WTC11 (cell line): ENCODE results near the gene APOA4. TPM values are rescaled to one million over a fixed set of nuclear protein-coding genes. Genes with fewer than 3 reads are reported as not detected.

Experiments used
- ATAC-seq: fragments of 200-7000 bp; cut with Tn5 transposase; 2 replicates; pipeline ENCODE4 v1.10.0; 2021; ENCODE audit warnings: mild to moderate bottlenecking, moderate library complexity
- CTCF ChIA-PET: fragments of 300-600 bp; sonication (Branson Sonifier 250); formaldehyde crosslinking; loops from one replicate; lab custom pipeline; 2021; ENCODE audit warnings: antibody characterized with exemption; lab: Charles Lee
- POLR2A ChIA-PET: fragments of 350-600 bp; sonication (Branson Sonifier 250); formaldehyde crosslinking; loops from one replicate; lab custom pipeline; 2021; ENCODE audit warnings: antibody characterized with exemption; lab: Charles Lee
- DNase-seq: peaks from one replicate; pipeline ENCODE4 v3.0.0; 2021; ENCODE audit warnings: low spot score
- H3K27ac Mint-ChIP-seq: 2 replicates; pipeline ENCODE4 v1.8.0; 2021; ENCODE audit warnings: mixed read lengths
- H3K27me3 Mint-ChIP-seq: 2 replicates; pipeline ENCODE4 v1.8.0; 2021; ENCODE audit warnings: low read depth, mild to moderate bottlenecking, moderate library complexity, mixed read lengths
- H3K36me3 Mint-ChIP-seq: 2 replicates; pipeline ENCODE4 v1.8.0; 2021; ENCODE audit warnings: mixed read lengths
- H3K4me1 Mint-ChIP-seq: 2 replicates; pipeline ENCODE4 v1.8.0; 2022; ENCODE audit warnings: mixed read lengths
- H3K4me3 Mint-ChIP-seq: 2 replicates; pipeline ENCODE4 v1.8.0; 2021; ENCODE audit warnings: mild to moderate bottlenecking, moderate library complexity, mixed read lengths
- H3K9me3 Mint-ChIP-seq: 2 replicates; pipeline ENCODE4 v1.8.0; 2021; ENCODE audit warnings: mixed read lengths
- ESRRA ChIP-seq: sonication (generic); formaldehyde crosslinking; IDR thresholded peaks from 2 replicates; pipeline ENCODE4 v1.8.1; 2022; ENCODE audit warnings: mild to moderate bottlenecking, missing genetic modification reagents, borderline replicate concordance
- FOXK1 ChIP-seq: sonication (generic); formaldehyde crosslinking; IDR thresholded peaks from 2 replicates; pipeline ENCODE4 v1.8.0; 2022; ENCODE audit warnings: mild to moderate bottlenecking, moderate library complexity, missing genetic modification reagents
- GTF2I ChIP-seq: fragments of 250-450 bp; sonication (Bioruptor Pico); conservative IDR thresholded peaks from 2 replicates; pipeline ENCODE4 v1.4.0; 2021; ENCODE audit warnings: mild to moderate bottlenecking
- IRF2 ChIP-seq: sonication (generic); formaldehyde crosslinking; IDR thresholded peaks from 2 replicates; pipeline ENCODE4 v1.8.0; 2022; ENCODE audit warnings: low read depth, missing genetic modification reagents, borderline replicate concordance
- JAZF1 ChIP-seq: fragments of 250-450 bp; sonication (Bioruptor Pico); IDR thresholded peaks from 2 replicates; pipeline ENCODE4 v1.9.0; 2021; ENCODE audit warnings: moderate library complexity, mild to moderate bottlenecking, inconsistent platforms
- NR1H2 ChIP-seq: sonication (generic); formaldehyde crosslinking; IDR thresholded peaks from 2 replicates; pipeline ENCODE4 v1.9.0; 2021; ENCODE audit warnings: mild to moderate bottlenecking, moderate library complexity, missing genetic modification reagents
- NR3C1 ChIP-seq: sonication (generic); formaldehyde crosslinking; conservative IDR thresholded peaks from 2 replicates; pipeline ENCODE4 v1.8.1; 2023; ENCODE audit warnings: low read depth, mild to moderate bottlenecking, missing genetic modification reagents
- RELA ChIP-seq: sonication (generic); formaldehyde crosslinking; IDR thresholded peaks from 2 replicates; pipeline ENCODE4 v1.8.1; 2022; ENCODE audit warnings: missing genetic modification reagents, mild to moderate bottlenecking, borderline replicate concordance
- RORB ChIP-seq: fragments of 250-450 bp; sonication (Bioruptor Pico); IDR thresholded peaks from 2 replicates; pipeline ENCODE4 v1.9.0; 2021; ENCODE audit warnings: mild to moderate bottlenecking
- ZNF423 ChIP-seq: fragments of 250-450 bp; sonication (Bioruptor Pico); IDR thresholded peaks from 2 replicates; pipeline ENCODE4 v2.1.2; 2022; ENCODE audit warnings: mild to moderate bottlenecking, moderate library complexity
- total RNA-seq: library from RNA; stranded (reverse); gene quantifications from 3 replicates; pipeline ENCODE4 v1.2.3, GENCODE V29; 2021
- TF ChIP-seq, protein P1 (sequence below): fragments of 250-450 bp; sonication (Bioruptor Pico); conservative IDR thresholded peaks from 2 replicates; pipeline ENCODE4 v1.9.0; 2021; ENCODE audit warnings: mild to moderate bottlenecking
- TF ChIP-seq, protein P2 (sequence below): sonication (generic); formaldehyde crosslinking; IDR thresholded peaks from 2 replicates; pipeline ENCODE4 v1.8.1; 2023; ENCODE audit warnings: mild to moderate bottlenecking, missing genetic modification reagents, moderate library complexity
- TF ChIP-seq, protein P3 (sequence below): fragments of 250-450 bp; sonication (Bioruptor Pico); IDR thresholded peaks from 2 replicates; pipeline ENCODE4 v2.1.2; 2022; ENCODE audit warnings: mild to moderate bottlenecking, moderate library complexity
- TF ChIP-seq, protein P4 (sequence below): sonication (generic); formaldehyde crosslinking; IDR thresholded peaks from 2 replicates; pipeline ENCODE4 v1.8.0; 2023; ENCODE audit warnings: missing genetic modification reagents
- TF ChIP-seq, protein P5 (sequence below): fragments of 200-600 bp; IDR thresholded peaks from 2 replicates; pipeline ENCODE4 v1.8.0; 2022; ENCODE audit warnings: antibody characterized with exemption

APOA4 gene
- total RNA-seq, 1 experiment from 2014 or later = not detected

DNA sequence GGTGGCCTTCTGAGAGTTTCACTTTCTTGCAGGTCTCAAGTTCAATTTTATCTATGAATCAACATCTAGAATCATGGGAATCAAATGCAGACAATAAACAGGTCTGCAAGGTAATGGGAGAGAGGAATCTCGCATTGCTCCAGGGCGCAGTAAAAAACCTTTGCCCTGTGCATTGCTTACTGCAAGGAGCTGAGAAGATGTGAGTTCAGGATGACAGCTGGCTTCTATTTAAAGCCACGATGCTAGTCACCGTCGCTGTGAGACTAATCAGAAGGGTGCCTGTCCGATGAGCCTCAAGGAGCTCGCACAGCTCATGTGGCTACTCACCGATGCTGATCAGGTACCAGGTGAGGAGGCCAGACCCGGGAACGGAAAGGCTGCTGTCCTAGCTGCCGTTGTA is 44.5 kb upstream of the APOA4 start:
- DNase-seq = no peak
- no peak for ATAC-seq
- Mint-ChIP-seq H3K4me1 (no peaks in the 10 kb centered on the region), H3K36me3 (peaks cover 45% of the 10 kb centered on the region), H3K4me3 (no peak overlapping the region), H3K9me3 (no peaks in the 10 kb centered on the region), H3K27me3 (no peaks in the 10 kb centered on the region), H3K27ac (no peak overlapping the region)
- TF ChIP-seq FOXK1 (CRISPR knock-in tag) = no peak
- CTCF ChIA-PET = interaction anchor here (0.5 to 1.4 kb wide), 3 partner anchors 76 to 271 kb away, joined by 3 to 5 read pairs (median 3); partner anchors contain the start of gene APOA5
- POLR2A ChIA-PET = no interaction called here

DNA sequence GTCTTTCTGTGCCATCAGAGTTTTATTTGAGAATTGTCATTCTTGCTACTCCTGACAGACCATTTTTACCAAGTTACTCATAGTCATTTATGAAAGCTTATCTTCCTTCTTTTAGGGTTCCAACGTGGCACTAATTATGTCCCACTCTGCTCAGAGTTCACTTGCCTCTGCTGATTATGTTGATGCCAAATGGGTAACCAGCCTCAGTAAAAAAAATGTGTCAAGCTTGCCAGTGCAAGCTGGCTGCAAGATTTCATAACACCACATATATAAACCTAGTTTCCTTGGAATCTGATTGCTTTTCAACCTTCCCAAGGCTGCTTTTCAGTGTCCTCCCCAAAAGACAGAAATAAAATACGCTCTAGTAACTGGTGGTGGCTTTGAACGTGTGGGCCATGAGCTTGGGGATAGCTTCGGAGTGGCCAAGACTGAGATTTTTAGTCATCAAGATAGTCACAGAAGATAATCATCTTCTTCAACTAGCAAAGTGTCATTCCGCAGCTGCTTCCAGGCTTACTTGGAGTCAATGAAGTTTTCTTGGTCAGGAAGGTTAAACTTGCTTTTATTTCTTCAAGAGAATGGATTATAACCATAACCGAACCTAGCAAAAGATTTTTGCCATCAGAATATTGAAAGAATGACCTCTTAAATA is 43.8 kb upstream of the APOA4 start:
- POLR2A ChIA-PET = no interaction called here
- H3K4me1 Mint-ChIP-seq = no peaks in the 10 kb centered on the region
- no peak overlapping the region for H3K27ac Mint-ChIP-seq
- H3K9me3 Mint-ChIP-seq = no peaks in the 10 kb centered on the region
- CTCF ChIA-PET = interaction anchor here (1.4 kb wide), 1 partner anchor 76 kb away, joined by 5 read pairs; the partner anchor contains the start of gene APOA5
- peaks cover 48% of the 10 kb centered on the region for H3K36me3 Mint-ChIP-seq
- no peak overlapping the region for H3K4me3 Mint-ChIP-seq
- no peak for TF ChIP-seq IRF2
- no peak for TF ChIP-seq JAZF1 (CRISPR knock-in tag)
- no peak for TF ChIP-seq RELA (CRISPR knock-in tag)
- TF ChIP-seq FOXK1 (CRISPR knock-in tag) = no peak
- no peak for TF ChIP-seq GTF2I (CRISPR knock-in tag)
- TF ChIP-seq, protein P1, sequence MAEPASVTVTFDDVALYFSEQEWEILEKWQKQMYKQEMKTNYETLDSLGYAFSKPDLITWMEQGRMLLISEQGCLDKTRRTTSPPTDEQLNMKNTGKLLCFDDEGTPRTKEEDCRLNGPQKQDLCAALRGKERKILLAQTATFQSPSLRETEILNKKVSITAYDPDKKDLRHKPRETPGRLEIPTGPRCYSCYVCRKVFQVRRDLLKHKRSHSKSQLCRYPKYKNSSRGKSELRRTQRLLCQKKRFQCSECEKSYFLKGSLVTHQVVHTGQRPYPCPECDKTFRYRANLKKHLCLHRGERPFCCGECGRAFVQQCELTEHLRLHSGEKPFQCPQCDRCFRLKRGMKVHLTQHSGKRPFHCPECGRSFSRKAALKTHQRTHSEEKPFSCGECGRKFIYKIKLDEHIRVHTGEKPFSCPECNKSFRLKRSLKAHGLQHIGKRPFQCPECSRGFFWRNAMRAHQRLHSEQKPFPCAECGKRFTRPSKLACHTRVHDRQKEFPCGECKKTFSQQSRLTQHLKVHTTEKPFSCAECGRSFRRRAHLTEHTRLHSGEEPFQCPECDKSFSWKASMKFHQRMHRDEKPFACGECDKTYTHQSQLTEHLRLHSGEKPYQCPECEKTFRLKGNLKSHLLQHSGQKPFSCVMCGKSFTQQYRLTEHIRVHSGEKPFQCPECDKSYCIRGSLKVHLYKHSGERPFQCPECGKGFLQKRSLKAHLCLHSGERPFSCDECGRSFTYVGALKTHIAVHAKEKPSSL (CRISPR knock-in tag) = no peak
- DNase-seq (no peak), ATAC-seq (no peak)
- no peaks in the 10 kb centered on the region for H3K27me3 Mint-ChIP-seq

DNA sequence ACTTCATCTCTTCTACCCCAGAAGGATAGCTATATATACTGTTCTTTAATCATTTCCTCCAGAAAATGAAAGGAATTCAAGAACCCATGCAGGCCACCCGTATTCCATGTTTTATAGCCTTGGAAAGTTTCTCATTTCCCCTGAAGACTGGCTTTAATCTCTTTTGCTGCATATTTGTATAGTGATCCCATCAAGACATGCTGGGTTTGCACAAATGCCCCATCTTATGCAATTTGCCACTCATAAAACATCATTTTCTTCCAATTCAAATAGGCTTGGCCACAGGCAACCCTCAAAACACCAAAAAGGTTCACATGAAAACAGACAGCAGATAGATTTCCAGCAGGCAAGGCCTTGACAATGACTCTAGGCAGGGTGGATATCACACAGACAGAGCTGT is 42.6 kb upstream of the APOA4 start:
- POLR2A ChIA-PET = no interaction called here
- no peak overlapping the region for H3K4me3 Mint-ChIP-seq
- no peak for ATAC-seq

More for the DNA sequence above, 42.6 kb upstream of the APOA4 start:
- TF ChIP-seq NR3C1 (CRISPR knock-in tag) = no peak
- no peak for TF ChIP-seq ESRRA
- TF ChIP-seq ZNF423 = no peak
- no peak for TF ChIP-seq NR1H2
- TF ChIP-seq, protein P2, sequence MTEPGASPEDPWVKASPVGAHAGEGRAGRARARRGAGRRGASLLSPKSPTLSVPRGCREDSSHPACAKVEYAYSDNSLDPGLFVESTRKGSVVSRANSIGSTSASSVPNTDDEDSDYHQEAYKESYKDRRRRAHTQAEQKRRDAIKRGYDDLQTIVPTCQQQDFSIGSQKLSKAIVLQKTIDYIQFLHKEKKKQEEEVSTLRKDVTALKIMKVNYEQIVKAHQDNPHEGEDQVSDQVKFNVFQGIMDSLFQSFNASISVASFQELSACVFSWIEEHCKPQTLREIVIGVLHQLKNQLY (CRISPR knock-in tag) = no peak
- TF ChIP-seq, protein P3, sequence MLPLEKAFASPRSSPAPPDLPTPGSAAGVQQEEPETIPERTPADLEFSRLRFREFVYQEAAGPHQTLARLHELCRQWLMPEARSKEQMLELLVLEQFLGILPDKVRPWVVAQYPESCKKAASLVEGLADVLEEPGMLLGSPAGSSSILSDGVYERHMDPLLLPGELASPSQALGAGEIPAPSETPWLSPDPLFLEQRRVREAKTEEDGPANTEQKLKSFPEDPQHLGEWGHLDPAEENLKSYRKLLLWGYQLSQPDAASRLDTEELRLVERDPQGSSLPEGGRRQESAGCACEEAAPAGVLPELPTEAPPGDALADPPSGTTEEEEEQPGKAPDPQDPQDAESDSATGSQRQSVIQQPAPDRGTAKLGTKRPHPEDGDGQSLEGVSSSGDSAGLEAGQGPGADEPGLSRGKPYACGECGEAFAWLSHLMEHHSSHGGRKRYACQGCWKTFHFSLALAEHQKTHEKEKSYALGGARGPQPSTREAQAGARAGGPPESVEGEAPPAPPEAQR (CRISPR knock-in tag) = no peak
- TF ChIP-seq, protein P4, sequence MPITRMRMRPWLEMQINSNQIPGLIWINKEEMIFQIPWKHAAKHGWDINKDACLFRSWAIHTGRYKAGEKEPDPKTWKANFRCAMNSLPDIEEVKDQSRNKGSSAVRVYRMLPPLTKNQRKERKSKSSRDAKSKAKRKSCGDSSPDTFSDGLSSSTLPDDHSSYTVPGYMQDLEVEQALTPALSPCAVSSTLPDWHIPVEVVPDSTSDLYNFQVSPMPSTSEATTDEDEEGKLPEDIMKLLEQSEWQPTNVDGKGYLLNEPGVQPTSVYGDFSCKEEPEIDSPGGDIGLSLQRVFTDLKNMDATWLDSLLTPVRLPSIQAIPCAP (CRISPR knock-in tag) = no peak
- TF ChIP-seq, protein P5, sequence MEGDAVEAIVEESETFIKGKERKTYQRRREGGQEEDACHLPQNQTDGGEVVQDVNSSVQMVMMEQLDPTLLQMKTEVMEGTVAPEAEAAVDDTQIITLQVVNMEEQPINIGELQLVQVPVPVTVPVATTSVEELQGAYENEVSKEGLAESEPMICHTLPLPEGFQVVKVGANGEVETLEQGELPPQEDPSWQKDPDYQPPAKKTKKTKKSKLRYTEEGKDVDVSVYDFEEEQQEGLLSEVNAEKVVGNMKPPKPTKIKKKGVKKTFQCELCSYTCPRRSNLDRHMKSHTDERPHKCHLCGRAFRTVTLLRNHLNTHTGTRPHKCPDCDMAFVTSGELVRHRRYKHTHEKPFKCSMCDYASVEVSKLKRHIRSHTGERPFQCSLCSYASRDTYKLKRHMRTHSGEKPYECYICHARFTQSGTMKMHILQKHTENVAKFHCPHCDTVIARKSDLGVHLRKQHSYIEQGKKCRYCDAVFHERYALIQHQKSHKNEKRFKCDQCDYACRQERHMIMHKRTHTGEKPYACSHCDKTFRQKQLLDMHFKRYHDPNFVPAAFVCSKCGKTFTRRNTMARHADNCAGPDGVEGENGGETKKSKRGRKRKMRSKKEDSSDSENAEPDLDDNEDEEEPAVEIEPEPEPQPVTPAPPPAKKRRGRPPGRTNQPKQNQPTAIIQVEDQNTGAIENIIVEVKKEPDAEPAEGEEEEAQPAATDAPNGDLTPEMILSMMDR = no peak
- no peak for TF ChIP-seq RORB (CRISPR knock-in tag)
- TF ChIP-seq, all 79 proteins: peak for 0
- Mint-ChIP-seq H3K4me1 (no peaks in the 10 kb centered on the region), H3K27ac (no peak overlapping the region), H3K9me3 (no peaks in the 10 kb centered on the region), H3K36me3 (peaks cover 50% of the 10 kb centered on the region), H3K27me3 (no peaks in the 10 kb centered on the region)
- no peak for DNase-seq
- CTCF ChIA-PET = no interaction called here
